Thoracic aorta (tissue), 2 donors: ENCODE results near the gene DPP6. TPM values are rescaled to one million over a fixed set of nuclear protein-coding genes. Genes with fewer than 3 reads are reported as not detected.

Experiments used
- ATAC-seq: fragments of 150-250 bp; one replicate; pipeline ENCODE4 v1.8.0; 2017; ENCODE audit warnings: low read depth; ENCODE audit not compliant: insufficient number of reproducible peaks, low FRiP score
- DNase-seq: peaks from one replicate; pipeline ENCODE4 v3.0.0-alpha.2; 2020; ENCODE audit warnings: low spot score
- H3K27ac ChIP-seq, 2 donors: fragments of 200-600 bp; sonication (generic); 1 replicate in 1 of 2; 2 replicates in 1 of 2; pipeline ENCODE4 v1.5.1; 2016; ENCODE audit warnings: mild to moderate bottlenecking in 2 of 2, moderate library complexity in 2 of 2
- H3K27me3 ChIP-seq: fragments of 200-600 bp; sonication (generic); replicated peaks from 2 replicates; pipeline ENCODE4 v1.6.0; 2016; ENCODE audit warnings: mild to moderate bottlenecking; ENCODE audit not compliant: insufficient read depth
- H3K36me3 ChIP-seq: fragments of 200-600 bp; sonication (generic); one replicate; pipeline ENCODE4 v1.5.1; 2016
- H3K4me1 ChIP-seq, 2 donors: fragments of 200-600 bp; sonication (generic); 1 replicate in 1 of 2; 2 replicates in 1 of 2; pipeline versions ENCODE4 v1.5.1 to v1.6.0; 2016; ENCODE audit warnings: low read depth in 2 of 2, mild to moderate bottlenecking in 1 of 2; ENCODE audit not compliant: control insufficient read depth in 1 of 2
- H3K4me3 ChIP-seq: fragments of 200-600 bp; sonication (generic); 2 replicates; pipeline ENCODE4 v1.5.1; 2016; ENCODE audit warnings: mild to moderate bottlenecking
- H3K9me3 ChIP-seq: fragments of 200-600 bp; sonication (generic); 2 replicates; pipeline ENCODE4 v1.5.1; 2016
- total RNA-seq, 2 donors: library from RNA; depleted of rRNA; stranded (reverse); fragments of >200 nt; gene quantifications; one replicate each; pipeline versions ENCODE4 v1.1.0 to v1.2.3, GENCODE V29; 2016
- TF ChIP-seq, protein P1 (sequence below): fragments of 200-600 bp; sonication (generic); IDR thresholded peaks from one replicate; pipeline ENCODE4 v1.5.1; 2019; ENCODE audit warnings: antibody characterized with exemption

The DPP6 gene
- total RNA-seq, 2 donors from 2014 or later, result not detected

DNA sequence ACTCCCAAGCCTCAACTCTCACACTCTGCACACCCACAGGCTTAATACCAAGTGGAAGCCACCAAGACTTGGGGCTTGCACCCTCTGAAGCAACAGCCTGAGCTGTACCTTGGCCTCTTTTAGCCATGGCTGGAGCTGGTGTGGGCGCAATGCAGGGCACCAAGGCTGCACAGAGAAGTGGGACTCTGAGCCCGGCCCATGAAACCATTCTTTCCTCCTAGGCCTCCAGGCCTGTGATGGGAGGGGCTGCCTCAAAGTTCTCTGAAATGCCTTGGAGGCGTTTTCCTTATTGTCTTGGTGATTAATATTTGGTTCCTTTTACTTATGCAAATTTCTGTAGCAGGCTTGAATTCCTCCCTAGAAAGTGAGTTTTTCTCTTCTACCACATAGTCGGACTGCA is 674.2 kb downstream of the DPP6 start:
- Histone ChIP-seq H3K27me3 (no peaks in the 10 kb centered on the region), H3K36me3 (no peaks in the 10 kb centered on the region), H3K4me1 (no peaks in the 10 kb centered on the region), H3K9me3 (no peaks in the 10 kb centered on the region), H3K27ac (no peak overlapping the region), H3K4me3 (no peak overlapping the region)
- DNase-seq (no peak), ATAC-seq (no peak)
- TF ChIP-seq, protein P1, sequence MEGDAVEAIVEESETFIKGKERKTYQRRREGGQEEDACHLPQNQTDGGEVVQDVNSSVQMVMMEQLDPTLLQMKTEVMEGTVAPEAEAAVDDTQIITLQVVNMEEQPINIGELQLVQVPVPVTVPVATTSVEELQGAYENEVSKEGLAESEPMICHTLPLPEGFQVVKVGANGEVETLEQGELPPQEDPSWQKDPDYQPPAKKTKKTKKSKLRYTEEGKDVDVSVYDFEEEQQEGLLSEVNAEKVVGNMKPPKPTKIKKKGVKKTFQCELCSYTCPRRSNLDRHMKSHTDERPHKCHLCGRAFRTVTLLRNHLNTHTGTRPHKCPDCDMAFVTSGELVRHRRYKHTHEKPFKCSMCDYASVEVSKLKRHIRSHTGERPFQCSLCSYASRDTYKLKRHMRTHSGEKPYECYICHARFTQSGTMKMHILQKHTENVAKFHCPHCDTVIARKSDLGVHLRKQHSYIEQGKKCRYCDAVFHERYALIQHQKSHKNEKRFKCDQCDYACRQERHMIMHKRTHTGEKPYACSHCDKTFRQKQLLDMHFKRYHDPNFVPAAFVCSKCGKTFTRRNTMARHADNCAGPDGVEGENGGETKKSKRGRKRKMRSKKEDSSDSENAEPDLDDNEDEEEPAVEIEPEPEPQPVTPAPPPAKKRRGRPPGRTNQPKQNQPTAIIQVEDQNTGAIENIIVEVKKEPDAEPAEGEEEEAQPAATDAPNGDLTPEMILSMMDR, result no peak

DNA sequence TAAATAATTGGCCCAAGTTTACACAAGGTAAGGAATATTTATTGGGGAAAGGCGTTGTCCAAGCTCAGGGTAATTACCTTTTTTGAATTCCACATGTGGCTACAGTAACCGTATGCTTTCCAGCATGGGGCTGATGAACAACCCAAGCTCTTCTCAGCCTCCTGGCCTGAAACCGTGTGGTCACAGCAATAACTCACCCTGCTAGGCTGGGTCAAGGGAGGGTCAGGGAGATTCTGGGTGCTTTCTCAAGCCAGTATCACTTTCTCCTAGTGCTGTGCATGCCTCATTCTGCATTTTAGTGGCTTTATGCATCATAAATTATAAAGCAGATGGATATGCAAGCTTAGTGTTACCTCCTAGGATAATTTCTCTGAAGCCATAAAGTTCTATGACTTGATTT is 676.9 kb downstream of the DPP6 start:
- Histone ChIP-seq H3K27me3 (no peaks in the 10 kb centered on the region), H3K36me3 (no peaks in the 10 kb centered on the region), H3K4me3 (no peak overlapping the region), H3K27ac (no peak overlapping the region), H3K9me3 (no peaks in the 10 kb centered on the region), H3K4me1 (no peaks in the 10 kb centered on the region)
- no peak for ATAC-seq
- no peak for DNase-seq
- TF ChIP-seq, protein P1, result no peak

DNA sequence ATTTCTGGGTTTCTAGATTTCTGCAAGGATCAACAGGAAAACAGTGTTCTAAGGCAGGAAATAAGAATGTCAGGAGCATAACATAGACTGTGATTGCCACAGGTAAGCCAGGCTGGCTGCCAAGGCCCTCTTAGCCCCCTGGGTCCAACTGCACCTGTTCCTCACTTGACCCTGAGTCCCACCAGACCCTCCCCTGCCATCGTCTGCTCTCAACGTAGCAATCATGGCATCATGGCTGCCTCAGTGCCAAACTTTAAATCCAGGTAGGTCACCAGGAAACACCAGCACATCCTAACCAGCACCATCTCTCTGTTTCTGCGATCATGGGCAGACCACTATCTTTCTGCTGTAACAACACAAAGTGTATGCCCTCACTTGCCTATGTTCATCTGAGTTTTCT is 683.6 kb downstream of the DPP6 start:
- no peak for ATAC-seq
- TF ChIP-seq, protein P1, result no peak

DNA sequence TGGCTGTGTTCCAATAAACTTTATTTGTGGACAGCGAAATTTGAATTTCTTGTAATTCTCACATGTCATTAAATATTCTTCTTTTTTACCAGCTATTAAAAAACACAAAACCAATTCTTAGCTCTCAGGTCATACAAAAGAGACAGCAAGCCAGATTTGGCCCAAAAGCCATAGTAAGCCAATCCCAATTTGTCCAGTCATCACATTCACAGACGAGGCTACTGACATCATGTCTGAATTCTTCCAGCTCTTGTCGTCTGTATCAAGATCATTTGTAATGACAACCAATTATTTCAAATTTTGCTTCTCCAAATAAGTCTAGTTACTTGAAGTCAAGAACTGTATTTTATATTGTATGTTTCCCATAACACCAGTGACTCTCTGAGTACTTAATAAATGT is 684.2 kb downstream of the DPP6 start:
- Histone ChIP-seq H3K9me3 (no peaks in the 10 kb centered on the region), H3K4me3 (no peak overlapping the region), H3K4me1 (no peaks in the 10 kb centered on the region), H3K27me3 (no peaks in the 10 kb centered on the region), H3K36me3 (no peaks in the 10 kb centered on the region), H3K27ac (no peak overlapping the region)
- ATAC-seq (no peak), DNase-seq (no peak)
- TF ChIP-seq, protein P1, result no peak

More for the DNA sequence above, 683.6 kb downstream of the DPP6 start:
- Histone ChIP-seq H3K9me3 (no peaks in the 10 kb centered on the region), H3K27ac (no peak overlapping the region), H3K4me1 (no peaks in the 10 kb centered on the region), H3K4me3 (no peak overlapping the region), H3K27me3 (no peaks in the 10 kb centered on the region), H3K36me3 (no peaks in the 10 kb centered on the region)
- no peak for DNase-seq

DNA sequence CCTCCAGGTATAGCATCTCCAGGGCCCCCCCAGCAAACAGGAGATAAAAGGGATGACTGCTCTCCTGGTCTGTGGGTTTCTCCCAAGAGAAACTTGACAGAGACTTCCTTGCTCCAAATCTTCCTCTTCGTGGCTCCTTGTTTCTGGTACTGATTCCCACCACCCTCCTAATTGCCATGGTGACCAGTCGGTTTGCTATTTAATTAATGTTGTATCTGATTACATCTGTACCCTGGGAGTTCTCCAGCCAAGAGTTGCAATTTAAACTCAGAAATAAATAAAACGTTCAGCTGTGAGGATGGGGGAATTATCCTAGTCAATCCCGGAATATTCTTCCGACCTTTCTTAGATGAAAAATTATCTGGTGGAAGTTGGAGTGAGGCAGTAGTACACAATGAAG is 686.0 kb downstream of the DPP6 start:
- Histone ChIP-seq H3K4me3 (no peak overlapping the region), H3K36me3 (no peaks in the 10 kb centered on the region), H3K27ac (no peak overlapping the region), H3K9me3 (no peaks in the 10 kb centered on the region), H3K27me3 (no peaks in the 10 kb centered on the region), H3K4me1 (no peaks in the 10 kb centered on the region)
- TF ChIP-seq, protein P1, result no peak
- ATAC-seq, result no peak
- no peak for DNase-seq
